Activated CD4-positive, alpha-beta T cell treated with anti-CD3 and anti-CD28 coated beads for 24 hours (primary cell): ENCODE results near the gene POU2AF3.
"Not testable (repeated sequence)": the region's sequence is repeated elsewhere in the genome, so short reads cannot be mapped to it uniquely, and the experiment has no call there.

Source experiments
- DNase-seq, 2 donors: peaks; one replicate each; pipeline ENCODE4 v3.0.0-alpha.2; 2020; ENCODE audit warnings: low read depth in 2 of 2

POU2AF3 gene

DNA sequence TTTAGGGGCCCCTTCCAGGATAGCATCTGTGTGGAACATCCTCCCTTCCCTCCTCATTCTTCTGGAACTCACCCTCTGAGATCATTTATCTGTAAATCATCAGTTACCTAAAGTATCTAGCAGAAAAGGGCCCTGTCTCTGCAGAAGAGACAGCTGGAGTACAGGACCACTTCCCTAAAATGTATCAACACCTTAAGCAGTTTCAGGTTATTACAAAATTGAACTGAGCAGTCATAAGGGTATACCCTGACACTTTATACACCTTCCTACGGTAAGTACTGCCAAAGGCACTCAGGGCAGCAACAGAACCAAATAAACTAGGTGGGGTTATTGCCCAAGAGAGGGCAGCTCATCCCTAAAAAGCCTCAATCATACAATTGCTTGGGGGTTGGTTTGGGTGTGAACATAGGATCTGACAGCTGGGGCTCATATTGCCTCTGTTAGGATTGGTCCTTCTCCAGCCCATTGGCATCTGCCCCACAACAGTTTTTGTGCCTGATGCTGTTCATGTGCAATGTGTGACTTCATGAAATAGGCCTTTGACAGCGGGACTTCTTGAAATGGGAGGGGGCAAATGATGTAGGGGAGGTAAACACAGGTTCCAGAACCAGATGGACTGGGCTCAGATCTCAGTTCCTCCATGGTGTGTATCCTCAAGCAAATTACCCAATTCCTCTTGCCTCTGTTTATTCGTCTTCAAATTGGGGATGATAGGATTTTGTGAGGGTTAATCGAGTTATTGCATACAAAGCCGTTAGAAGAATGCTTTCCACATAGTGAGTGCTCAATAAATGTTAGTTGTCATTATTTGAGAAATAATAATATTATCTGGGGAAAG lies 2.9 kb downstream of the POU2AF3 start:
- DNase-seq = no peak

DNA sequence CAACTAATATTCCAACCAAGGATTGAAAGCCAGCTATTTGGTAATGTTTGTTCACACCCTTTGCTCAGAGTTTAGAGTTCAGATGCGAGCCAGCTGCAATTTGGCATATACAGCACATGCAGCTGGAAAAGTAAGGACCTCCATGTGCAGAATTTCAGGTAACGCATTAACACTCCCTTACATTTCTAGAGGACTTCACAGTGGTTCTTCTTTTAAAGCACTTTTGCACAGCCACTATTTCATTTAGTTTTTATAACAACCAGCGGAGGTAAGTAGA lies 3.4 kb downstream of the POU2AF3 start:
- DNase-seq = no peak

DNA sequence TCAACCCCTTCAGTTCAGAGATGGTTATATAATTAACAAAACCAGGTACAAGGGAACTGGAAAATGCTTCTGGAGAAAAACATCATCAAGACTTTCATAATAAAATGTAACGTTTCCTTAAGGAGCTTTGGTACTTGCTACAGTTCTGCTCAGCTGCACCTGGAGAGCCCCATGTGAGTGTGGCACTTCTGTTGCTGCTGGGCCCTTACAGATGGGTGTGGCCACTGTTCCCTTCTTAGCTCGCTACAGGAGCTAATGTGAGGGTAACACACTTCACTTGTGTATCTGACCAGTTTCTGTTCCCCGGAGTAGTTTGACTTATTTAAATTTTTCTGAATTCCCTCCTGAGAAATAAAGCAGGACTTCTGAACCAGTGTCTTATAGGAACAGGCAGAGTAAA lies 4.0 kb downstream of the POU2AF3 start:
- no peak for DNase-seq

DNA sequence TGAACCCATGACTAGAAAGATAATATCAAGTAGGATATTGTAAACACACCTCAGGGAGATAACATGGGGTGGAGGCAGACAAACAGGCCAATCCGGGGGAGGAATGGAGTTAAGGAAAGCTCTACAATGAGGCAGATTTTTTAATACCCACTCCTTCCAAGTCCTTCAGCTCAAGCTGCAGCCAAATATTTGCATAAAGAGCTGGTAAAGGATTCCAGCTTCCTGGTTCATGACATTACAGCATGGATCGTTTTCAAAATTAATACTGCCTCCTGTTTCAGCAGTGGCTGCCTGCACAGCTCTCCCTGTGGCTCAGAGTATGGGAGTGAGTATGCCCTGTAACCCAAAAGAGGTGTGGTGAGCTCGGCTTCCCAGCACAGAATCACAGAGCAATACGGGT lies 5.1 kb downstream of the POU2AF3 start:
- DNase-seq = no peak

DNA sequence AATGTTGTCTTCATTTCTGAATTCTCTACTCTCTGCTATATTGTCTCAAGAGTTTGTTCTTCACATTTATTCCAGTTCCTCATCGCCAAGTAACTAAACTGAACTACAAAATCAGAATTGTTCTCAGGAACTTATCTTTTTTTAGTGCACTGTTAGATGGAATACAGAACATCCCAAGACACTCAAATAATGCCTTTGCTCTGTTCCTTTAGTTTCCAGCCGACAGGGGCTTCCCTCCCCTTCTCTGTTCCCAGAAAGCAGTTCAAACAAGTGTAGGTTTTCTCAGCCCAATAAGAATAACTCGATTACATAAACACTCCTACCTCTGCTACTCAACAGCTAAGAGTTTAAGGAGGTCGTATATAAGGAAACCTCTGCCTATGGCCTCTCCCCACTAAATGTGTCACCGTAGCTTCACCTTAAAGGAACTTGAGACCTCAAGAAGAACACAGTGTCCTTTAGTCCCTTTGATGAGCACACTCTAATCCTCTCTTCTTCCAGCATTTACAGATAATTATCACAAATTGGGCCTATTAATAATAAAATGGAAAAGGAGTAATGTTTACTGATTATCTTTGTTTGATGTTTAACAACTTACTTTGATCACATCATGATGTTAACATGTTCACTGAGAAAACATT lies 6.9 kb downstream of the POU2AF3 start:
- no peak for DNase-seq

DNA sequence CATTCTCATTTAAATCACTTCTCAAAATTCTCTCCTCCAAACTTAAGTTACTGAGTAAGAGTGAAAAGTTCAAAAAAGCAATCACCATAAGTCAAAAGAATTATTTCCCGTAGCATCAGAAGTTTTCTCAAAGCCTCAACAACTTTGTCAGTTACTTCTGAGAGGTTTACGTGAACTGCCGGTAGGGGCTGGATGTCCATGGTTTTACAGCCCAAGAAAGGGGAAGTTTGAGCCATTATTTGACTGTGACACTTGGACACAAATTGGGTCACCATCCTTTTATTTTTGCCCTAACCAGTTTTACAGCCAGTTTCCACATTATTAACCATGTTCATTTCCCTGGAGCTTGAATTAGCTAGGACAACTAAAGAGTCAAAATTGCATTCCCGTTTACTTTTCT lies 7.5 kb downstream of the POU2AF3 start:
- DNase-seq = no peak

DNA sequence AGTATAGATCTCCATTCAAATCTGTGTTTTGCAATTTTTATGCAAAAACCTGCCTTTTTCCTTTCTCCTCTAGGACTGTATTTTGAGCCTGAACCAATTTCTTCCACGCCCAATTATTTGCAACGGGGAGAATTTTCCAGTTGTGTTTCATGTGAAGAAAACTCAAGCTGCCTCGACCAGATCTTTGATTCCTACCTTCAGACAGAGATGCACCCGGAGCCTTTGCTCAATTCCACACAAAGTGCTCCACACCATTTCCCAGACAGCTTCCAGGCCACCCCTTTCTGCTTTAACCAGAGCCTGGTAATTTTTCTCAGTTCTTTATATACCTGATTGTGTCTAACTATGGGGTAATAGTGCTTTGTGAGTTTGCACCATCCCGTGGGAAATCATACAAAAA lies 8.0 kb downstream of the POU2AF3 start:
- no peak for DNase-seq

DNA sequence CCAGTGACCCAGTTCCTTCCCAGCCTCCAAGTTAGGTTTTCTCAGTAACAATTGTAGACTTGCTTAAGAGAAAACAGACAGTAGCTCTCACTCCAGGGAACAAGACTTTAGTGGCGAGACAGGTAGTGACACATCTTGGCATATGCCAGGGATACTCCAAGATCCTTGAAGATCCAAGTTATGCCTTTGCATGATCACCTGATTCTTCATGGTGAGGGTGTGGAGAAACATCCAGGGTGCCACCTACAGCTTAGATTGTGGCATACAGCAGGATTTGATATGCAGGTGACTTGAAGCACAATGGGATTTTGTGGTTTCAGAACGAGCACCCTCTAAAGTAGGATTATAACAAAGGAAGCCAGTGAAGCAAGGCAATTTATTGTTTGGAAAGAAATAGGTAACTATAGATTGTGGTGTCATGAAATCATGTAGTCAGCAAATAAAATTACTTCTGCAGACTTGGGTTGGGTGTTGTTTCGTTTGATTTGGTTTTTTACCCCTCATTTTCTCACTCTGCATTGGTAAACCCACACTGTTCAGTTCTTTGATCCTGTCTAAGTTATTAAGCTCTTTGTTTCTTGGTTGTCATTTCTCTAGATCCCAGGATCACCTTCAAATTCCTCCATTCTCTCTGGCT lies 9.2 kb downstream of the POU2AF3 start:
- no peak for DNase-seq

DNA sequence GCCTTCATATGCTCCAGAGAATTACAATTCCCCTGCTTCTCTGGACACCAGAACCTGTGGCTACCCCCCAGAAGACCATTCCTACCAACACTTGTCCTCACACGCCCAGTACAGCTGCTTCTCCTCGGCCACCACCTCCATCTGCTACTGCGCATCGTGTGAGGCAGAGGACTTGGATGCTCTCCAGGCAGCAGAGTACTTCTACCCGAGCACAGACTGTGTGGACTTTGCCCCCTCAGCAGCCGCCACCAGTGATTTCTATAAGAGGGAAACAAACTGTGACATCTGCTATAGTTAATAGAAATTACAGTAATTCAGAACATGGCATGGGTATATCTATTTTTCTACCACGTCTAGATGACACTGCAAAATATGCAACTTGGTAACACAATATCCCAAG lies 9.8 kb downstream of the POU2AF3 start:
- no peak for DNase-seq

DNA sequence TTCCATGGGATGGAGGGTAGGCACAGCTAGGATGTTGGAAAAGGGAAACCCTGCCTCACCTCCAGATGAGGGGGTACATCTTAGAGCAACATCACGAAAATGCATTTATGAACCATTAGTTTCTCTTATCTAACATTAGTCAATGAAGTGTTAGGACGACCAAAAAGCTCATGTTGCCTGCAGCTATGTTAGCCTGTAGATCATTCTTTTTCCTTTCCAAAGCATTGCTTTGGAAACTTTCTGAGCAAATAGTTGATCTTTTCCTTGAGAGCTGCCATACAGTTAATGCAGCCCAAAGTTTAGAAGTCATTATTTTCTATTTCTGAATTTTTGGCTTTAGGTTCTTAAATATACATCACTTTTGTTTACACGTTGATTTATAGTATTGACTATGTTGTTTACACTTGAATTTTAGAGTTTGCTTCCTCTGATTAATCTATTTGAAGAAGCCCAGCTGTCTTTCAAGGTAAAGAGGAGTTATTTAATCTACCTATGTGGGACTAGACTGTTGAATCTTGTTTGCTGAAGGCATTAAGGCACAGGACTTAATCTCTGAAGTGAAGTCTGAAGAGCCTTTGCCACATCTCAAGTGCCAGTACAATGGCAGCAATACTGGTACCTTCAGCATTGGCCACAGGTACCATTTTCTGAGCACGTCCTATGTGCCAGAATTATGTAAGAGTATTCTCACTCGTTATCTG lies 11.0 kb downstream of the POU2AF3 start:
- DNase-seq = no peak

DNA sequence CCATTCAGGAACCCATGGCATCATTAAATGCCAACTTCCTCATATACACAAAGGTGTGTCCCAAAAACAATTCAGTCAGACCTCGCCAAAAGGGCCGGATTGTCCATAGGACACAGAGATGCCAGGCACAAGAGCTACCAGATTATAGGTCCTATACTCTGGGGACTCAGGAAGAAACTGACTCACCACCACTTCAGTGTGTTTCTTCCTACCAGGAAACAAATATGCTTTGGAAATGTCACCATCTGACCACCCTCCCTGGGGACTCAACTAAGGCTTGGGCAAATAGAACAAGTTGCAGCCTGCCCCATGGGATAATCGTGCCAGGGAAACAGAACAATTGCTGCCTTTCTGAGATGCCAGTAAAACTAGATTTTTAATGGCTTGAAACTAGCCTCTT lies 11.7 kb downstream of the POU2AF3 start:
- DNase-seq = no peak

DNA sequence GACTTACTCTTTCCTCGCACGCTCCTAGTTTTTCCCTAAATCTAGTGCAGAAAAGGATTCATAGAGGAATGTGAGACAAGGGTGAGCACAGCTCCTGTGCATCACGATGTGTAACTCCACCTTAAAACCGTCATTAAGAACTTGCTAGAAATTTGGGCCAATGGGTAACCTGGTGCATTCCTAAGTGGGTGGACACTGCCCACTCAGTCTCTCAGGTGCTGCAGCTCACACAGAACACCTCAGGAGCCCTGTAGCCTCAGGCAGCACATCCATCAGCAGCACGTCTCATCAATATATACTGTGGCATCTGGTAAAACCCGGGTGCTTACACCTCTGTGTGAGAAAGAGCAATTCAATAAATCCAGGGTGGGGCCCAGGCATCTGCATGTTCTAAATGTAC lies 12.4 kb downstream of the POU2AF3 start:
- DNase-seq = no peak

DNA sequence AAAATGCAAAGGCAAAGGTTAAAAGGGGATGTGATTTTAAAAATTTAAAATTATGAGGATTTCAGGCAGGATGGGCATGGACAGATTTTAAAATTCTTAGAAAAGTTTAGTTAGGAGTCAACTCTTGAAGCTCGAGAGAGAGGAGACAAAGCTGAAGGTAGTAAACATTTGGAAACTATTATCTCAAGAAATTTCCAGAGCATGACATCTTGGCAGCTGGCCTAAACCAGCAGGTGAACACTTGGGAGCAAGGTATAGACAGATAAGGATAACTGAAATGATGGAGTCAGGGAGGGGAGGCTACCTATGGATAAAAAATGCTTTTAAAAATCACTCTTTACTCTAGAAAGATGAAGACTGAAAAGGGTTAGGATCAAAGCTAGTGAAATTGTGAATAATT lies 13.7 kb downstream of the POU2AF3 start:
- no peak for DNase-seq

DNA sequence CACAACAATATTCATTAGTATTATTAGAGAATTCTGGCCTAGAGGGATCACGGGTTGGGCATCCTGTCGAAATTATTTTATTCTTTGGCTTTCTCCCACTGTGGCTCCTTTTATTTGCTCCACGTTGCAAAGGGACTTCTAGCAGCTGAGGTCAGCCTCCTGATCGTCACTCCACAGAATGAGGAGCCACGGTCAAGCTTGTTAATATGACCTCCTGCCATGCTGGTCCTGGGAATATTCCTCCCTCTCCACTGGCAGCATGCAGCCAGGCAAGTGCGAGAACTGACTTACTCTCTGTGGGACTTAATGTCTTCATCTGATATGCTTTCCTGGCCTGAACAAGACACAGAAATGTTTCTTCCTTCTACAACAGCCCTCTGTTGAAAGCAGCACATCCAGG lies 20.9 kb downstream of the POU2AF3 start:
- no peak for DNase-seq

DNA sequence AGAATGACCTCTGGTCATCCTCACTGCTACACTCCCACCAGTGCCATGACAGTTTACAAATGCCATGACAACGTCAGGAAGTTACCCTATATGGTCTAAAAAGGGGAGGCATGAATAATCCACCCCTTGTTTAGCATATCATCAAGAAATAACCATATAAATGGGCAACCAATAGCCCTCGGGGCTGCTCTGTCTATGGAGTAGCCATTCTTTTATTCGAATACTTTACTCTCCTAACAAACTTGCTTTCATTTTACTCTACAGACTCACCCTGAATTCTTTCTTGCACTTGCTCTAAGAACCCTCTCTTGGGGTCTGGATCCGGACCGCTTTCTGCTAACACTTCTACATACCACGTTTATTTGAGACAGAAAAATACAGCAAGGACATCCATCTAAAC lies 21.9 kb downstream of the POU2AF3 start:
- DNase-seq = not testable (repeated sequence)

DNA sequence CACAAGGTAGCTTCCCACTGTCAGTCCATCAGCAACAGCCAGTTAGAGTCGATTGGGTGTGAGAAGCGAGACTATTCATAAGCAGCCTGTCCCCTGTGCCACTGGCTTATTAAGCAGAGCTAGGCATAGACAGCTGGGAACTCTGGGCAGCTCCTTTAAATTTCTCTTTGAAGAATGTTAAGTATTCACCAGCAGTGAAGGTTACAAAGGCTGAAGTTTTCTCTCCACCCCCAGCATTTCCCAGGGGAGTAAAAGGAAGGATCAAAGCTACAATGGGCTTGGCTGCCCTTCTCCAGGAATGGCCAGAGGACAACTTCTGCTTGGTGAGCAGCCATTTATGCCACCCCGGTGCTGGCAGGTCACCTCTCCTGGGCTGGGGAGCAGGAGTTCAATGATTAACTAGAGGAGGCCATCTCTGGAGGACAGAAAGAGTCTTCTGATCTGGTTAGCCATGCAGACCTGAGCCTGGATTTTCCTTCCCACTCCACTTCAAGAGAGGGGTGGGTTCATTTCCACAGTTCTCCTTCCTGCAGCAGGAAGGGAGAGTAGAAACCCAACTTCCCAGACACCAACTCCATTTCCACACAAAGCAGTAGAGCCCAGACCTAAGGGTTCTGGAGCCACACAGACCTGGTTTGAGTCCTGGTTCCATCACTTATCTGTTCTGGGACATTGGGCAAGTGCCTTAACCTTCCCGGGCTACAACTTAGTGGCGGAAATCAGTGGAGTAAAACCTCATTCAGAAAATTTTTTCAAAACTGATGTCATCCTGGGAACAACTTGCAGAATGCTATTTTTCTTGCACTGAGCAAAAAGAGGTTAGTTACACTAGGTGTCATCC lies 22.6 kb downstream of the POU2AF3 start:
- DNase-seq = no peak

DNA sequence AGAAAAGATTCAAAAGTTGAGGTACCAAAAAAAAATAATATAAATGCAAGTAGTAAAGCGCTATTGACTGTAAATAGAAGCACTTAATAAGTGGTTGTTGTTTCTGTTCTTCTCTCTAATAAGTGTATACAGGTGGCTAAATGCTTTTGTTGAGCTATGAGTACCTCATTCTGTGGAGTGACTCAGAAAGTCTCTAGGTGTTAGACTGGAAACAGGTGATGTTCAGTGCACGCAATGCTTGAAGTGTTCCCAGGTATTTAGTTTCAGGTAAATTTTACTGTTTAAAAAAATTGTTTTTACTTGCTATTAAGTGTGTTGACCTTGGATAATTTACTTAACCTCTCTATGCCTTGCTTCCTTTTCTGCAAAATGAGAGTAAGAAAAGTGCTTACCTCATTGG lies 24.2 kb downstream of the POU2AF3 start:
- DNase-seq = no peak

DNA sequence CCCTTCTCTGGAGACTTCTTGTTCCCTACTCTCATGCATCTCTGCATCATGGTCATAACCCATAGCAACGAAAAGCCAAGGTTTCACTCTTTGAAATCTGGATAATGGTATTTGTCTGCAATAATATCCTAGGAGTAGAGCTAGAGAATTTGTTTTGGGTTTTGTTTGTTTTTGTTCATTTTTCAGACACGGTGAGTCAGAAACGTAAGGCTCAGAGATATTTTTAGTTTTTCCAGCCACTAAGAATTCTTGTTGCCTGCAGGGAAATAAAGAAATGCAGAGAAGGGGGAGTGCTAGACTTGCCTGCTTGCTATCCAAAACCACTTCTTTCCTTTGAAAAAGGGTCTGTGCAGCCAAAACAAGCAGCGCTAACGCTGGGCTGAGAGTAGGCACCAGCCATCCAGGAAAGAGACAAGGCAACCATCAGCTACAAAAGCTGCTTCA lies 26.0 kb downstream of the POU2AF3 start:
- DNase-seq = no peak

DNA sequence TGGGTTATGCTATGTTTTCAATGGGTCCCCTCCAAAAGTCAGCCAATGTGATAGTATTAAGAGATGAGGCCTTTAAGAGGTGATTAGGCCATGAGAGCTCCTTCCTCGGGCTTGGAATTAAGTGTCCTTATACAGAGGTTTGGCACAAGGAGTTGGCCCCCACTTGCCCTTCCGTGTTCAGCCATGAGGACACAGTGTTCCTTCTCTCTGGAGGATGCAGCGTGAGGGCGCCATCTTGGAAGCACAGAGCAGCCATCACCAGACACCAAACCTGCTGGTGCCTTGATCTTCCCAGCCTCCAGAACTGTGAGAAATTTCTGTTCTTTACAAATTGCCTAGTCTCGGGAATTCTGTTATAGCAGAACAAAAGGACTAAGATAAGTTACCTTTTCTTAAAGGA lies 26.9 kb downstream of the POU2AF3 start:
- DNase-seq = no peak

DNA sequence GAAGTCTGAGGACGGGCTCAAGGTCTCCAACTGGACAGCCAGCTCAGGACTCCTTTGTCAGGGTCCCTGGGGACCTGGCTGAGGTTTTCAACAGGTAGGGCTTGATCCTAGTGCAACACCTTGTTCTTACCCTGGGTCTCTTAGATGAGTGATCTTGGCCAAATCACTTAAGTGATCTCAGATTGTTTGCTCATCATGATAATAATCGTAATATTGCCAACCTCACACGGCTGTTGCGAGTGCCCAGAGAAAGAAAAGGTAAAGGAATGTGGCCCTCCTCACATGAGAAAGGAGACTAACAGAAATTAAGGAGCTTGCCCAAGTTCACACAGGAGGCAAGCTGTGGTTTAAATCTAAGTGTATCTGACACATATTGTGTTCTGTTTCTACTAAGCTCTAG lies 28.5 kb downstream of the POU2AF3 start:
- DNase-seq = no peak

DNA sequence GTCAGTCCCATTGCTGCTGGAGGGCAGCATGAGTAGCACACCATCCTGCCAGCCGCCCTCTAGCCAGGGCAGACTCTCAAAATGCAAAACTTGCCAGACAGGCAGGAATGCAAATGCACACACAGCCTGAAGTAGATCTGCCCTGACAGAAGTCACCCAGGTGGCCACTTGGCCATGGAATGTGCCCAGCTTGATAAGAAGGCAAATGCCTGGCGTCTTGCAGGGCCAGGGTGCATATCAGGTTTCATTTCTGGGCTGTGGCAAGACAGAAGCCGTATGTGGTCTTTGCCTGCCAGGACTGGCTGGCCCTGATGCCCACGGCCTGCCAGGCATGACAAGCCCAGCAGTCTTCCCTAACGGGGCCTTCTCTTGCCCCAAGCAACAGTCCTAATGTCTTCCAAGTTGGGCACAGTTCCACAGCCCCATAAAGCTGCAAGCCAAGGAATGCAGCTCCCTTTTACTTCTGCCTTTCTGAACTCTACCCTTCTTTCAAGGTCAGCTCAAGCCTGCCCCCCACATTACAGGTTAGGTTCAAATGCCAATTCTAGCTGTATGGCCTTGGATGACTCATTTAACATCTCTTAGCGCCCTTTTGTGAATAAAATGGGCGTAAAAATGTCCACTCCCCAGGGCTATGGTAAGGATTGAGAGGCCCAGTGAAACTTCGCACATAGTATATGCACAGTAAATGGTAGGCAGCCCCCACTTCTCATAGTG lies 29.7 kb downstream of the POU2AF3 start:
- DNase-seq = no peak
